Neuronal stem cell (in vitro differentiated cells): Measurements from ENCODE around the gene STEAP2.

Experiments
- DNase-seq: peaks from one replicate; pipeline ENCODE4 v3.0.0-alpha.2; 2013; ENCODE audit warnings: low spot score
- H2AFZ ChIP-seq: one replicate; pipeline ENCODE4 v1.6.1; 2013; ENCODE audit warnings: mild to moderate bottlenecking, low read length, inconsistent platforms
- H2AK5ac ChIP-seq: 2 replicates; pipeline ENCODE4 v1.6.1; 2013; ENCODE audit warnings: low read depth, mild to moderate bottlenecking, inconsistent platforms, low read length, moderate library complexity, mixed read lengths
- H2BK120ac ChIP-seq: 2 replicates; pipeline ENCODE4 v1.6.1; 2013; ENCODE audit warnings: low read depth, mild to moderate bottlenecking, inconsistent platforms, low read length, moderate library complexity, mixed read lengths
- H2BK12ac ChIP-seq: one replicate; pipeline ENCODE4 v1.6.1; 2013; ENCODE audit warnings: low read length, inconsistent platforms
- H2BK15ac ChIP-seq: 2 replicates; pipeline ENCODE4 v1.6.1; 2013; ENCODE audit warnings: mild to moderate bottlenecking, low read length, inconsistent platforms, mixed read lengths
- H2BK5ac ChIP-seq: one replicate; pipeline ENCODE4 v1.6.1; 2013; ENCODE audit warnings: inconsistent platforms, mild to moderate bottlenecking, low read length, moderate library complexity
- H3K14ac ChIP-seq: one replicate; pipeline ENCODE4 v1.6.1; 2013; ENCODE audit warnings: low read length, inconsistent platforms
- H3K18ac ChIP-seq: 2 replicates; pipeline ENCODE4 v1.6.1; 2013; ENCODE audit warnings: low read length, inconsistent platforms
- H3K23ac ChIP-seq: 2 replicates; pipeline ENCODE4 v1.6.1; 2013; ENCODE audit warnings: low read depth, mild to moderate bottlenecking, mixed read lengths, low read length, inconsistent platforms; ENCODE audit not compliant: poor library complexity
- H3K27ac ChIP-seq: replicated peaks from 3 replicates; pipeline ENCODE4 v1.5.1; 2013; ENCODE audit warnings: low read length, inconsistent platforms
- H3K27me3 ChIP-seq, 3 experiments: 2 replicates each; pipeline ENCODE4 v1.6.1; 2013; ENCODE audit warnings: low read length in 3 of 3, mild to moderate bottlenecking in 2 of 3, inconsistent platforms in 1 of 3, low read depth in 1 of 3, mixed read lengths in 1 of 3, moderate library complexity in 1 of 3; ENCODE audit not compliant: control insufficient read depth in 3 of 3, insufficient read depth in 3 of 3
- H3K36me3 ChIP-seq, 2 donors: replicated peaks in 1 of 2; 2 replicates each; pipeline ENCODE4 v1.6.1; 2013; ENCODE audit warnings: low read length in 2 of 2; ENCODE audit not compliant: control insufficient read depth in 2 of 2, insufficient read depth in 2 of 2
- H3K4ac ChIP-seq: 2 replicates; pipeline ENCODE4 v1.6.1; 2013; ENCODE audit warnings: inconsistent platforms, mild to moderate bottlenecking, low read length, moderate library complexity
- H3K4me1 ChIP-seq, 2 donors: 1 replicate in 1 of 2; 2 replicates in 1 of 2; pipeline ENCODE4 v1.6.1; 2013; ENCODE audit warnings: low read length in 2 of 2, low read depth in 1 of 2; ENCODE audit not compliant: control insufficient read depth in 2 of 2, insufficient read depth in 1 of 2
- H3K4me2 ChIP-seq: one replicate; pipeline ENCODE4 v1.6.1; 2013; ENCODE audit warnings: mild to moderate bottlenecking, low read length, inconsistent platforms; ENCODE audit not compliant: insufficient read depth, poor library complexity, severe bottlenecking
- H3K4me3 ChIP-seq, 2 donors: 2 replicates each; pipeline ENCODE4 v1.5.1; 2013; ENCODE audit warnings: low read length in 2 of 2, mild to moderate bottlenecking in 2 of 2, inconsistent platforms in 1 of 2, moderate library complexity in 1 of 2
- H3K79me1 ChIP-seq: one replicate; pipeline ENCODE4 v1.6.1; 2013; ENCODE audit warnings: low read depth, mild to moderate bottlenecking, inconsistent platforms, low read length, moderate library complexity
- H3K9ac ChIP-seq: one replicate; pipeline ENCODE4 v1.6.1; 2013; ENCODE audit warnings: mild to moderate bottlenecking, low read depth, low read length, inconsistent platforms; ENCODE audit not compliant: poor library complexity
- H3K9me3 ChIP-seq, 2 donors: replicated peaks in 1 of 2; 2 replicates each; pipeline versions ENCODE3 to v1.6.1; 2013; ENCODE audit warnings: low read length in 2 of 2, mild to moderate bottlenecking in 2 of 2, inconsistent platforms in 1 of 2, low read depth in 1 of 2, mixed read lengths in 1 of 2, moderate library complexity in 1 of 2; ENCODE audit not compliant: control insufficient read depth in 2 of 2, insufficient read depth in 1 of 2
- H4K8ac ChIP-seq: one replicate; pipeline ENCODE4 v1.6.1; 2013; ENCODE audit warnings: low read depth, mild to moderate bottlenecking, inconsistent platforms, low read length, moderate library complexity
- H4K91ac ChIP-seq: one replicate; pipeline ENCODE4 v1.6.1; 2013; ENCODE audit warnings: low read length, low read depth, mild to moderate bottlenecking, inconsistent platforms; ENCODE audit not compliant: poor library complexity
- WGBS, 2 donors: extraction: QIAGEN DNeasy Blood & Tissue Kit; methylation state at CpG; one replicate each; pipeline ENCODE4 v1.1.7; 2013; ENCODE audit warnings: missing lambda C conversion rate in 2 of 2, mixed read lengths in 1 of 2; ENCODE audit not compliant: insufficient read length in 2 of 2, insufficient replicate concordance in 1 of 2; ENCODE audit errors: extremely low coverage in 2 of 2; 5-methylcytosine and 5-hydroxymethylcytosine counted together

STEAP2 gene

DNA sequence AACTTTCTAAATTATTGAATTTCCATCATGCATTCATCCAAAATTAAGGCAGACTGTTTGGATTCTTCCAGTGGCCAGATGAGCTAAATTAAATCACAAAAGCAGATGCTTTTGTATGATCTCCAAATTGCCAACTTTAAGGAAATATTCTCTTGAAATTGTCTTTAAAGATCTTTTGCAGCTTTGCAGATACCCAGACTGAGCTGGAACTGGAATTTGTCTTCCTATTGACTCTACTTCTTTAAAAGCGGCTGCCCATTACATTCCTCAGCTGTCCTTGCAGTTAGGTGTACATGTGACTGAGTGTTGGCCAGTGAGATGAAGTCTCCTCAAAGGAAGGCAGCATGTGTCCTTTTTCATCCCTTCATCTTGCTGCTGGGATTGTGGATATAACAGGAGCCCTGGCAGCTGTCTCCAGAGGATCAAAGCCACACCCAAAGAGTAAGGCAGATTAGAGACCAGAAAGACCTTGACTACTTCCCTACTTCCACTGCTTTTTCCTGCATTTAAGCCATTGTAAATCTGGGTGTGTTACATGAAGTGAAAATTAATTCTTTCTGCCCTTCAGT is 25.3 kb downstream of the STEAP2 start:
- DNase-seq: no peak
- Histone ChIP-seq H4K91ac (no peak overlapping the region), H3K4me1 (peaks cover 0 to 2% of the 10 kb centered on the region in 2 donors), H3K4me3 (no peak overlapping the region), H3K23ac (no peak overlapping the region), H4K8ac (no peak overlapping the region), H3K27me3 (no peaks in the 10 kb centered on the region), H3K27ac (no peak overlapping the region), H2AFZ (no peak overlapping the region), H3K14ac (no peak overlapping the region), H3K9ac (no peak overlapping the region), H3K18ac (no peak overlapping the region), H3K79me1 (no peaks in the 10 kb centered on the region), H3K9me3 (no peaks in the 10 kb centered on the region), H3K4ac (no peak overlapping the region), H2BK12ac (no peak overlapping the region), H3K4me2 (no peak overlapping the region), H2BK15ac (no peak overlapping the region), H2BK5ac (no peak overlapping the region), H3K36me3 (no peaks in the 10 kb centered on the region), H2BK120ac (no peak overlapping the region), H2AK5ac (no peak overlapping the region)
- WGBS, 2 donors: no CpG with 5 or more reads among the region's 1 CpG

DNA sequence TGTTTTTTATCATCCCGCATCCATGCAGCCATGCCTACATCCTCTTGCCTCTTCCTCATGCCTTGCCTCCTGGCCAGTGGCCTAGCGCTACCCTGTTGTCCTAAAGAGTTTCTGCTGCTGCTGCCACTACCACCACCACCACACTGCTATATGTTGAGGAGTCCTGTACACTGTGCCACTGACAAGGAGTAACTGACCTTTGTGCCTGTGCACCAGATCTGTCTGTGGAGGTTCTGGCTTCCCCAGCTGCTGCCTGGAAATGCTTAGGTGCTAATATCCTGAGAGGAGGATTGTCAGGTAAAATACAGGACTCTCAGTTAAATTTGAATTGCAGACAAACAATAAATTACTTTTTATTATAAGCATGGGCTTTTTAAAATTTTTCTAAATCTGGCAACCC is 26.5 kb downstream of the STEAP2 start:
- no peak for DNase-seq
- no peak overlapping the region for H2BK120ac ChIP-seq
- no peaks in the 10 kb centered on the region for H3K36me3 ChIP-seq
- H3K9me3 ChIP-seq: no peaks in the 10 kb centered on the region
- H3K14ac ChIP-seq: no peak overlapping the region
- no peak overlapping the region for H3K23ac ChIP-seq
- no peaks in the 10 kb centered on the region for H3K79me1 ChIP-seq
- H3K4me3 ChIP-seq: peak overlapping the region in 1 of 2 donors; percentile 55
- H3K4me1 ChIP-seq: peaks cover 2 to 3% of the 10 kb centered on the region in 2 donors
- no peak overlapping the region for H3K4me2 ChIP-seq
- H4K91ac ChIP-seq: no peak overlapping the region
- no peak overlapping the region for H2BK12ac ChIP-seq
- no peak overlapping the region for H3K9ac ChIP-seq
- no peak overlapping the region for H2BK5ac ChIP-seq
- H4K8ac ChIP-seq: no peak overlapping the region
- no peak overlapping the region for H3K27ac ChIP-seq
- H2AFZ ChIP-seq: no peak overlapping the region
- WGBS, 2 donors: no CpG with 5 or more reads among the region's 2 CpGs
- no peak overlapping the region for H3K4ac ChIP-seq
- no peak overlapping the region for H3K18ac ChIP-seq
- no peaks in the 10 kb centered on the region for H3K27me3 ChIP-seq
- H2AK5ac ChIP-seq: no peak overlapping the region
- H2BK15ac ChIP-seq: no peak overlapping the region

DNA sequence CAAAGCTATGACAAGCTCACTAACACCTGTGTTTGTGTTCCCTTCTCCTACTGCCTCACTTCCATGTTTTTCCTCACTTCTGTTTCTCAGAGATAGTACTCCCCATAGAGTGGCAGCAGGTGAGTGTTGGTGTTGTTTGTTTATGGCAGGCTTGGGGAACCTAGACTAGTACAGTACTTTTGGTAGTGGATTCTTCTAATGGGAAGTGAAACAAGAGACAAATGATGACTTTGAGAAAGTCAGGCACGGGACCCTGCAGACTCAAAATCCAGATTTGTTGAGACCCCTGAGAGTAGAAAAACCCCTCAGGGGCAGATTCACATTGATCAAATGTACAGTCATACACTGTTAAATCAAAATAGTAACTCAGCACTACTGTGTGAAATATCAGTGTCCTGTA is 27.0 kb downstream of the STEAP2 start:
- Histone ChIP-seq H3K27me3 (no peaks in the 10 kb centered on the region), H3K79me1 (no peaks in the 10 kb centered on the region), H3K9ac (no peak overlapping the region), H3K14ac (no peak overlapping the region), H3K27ac (no peak overlapping the region), H4K91ac (no peak overlapping the region), H3K23ac (no peak overlapping the region), H2BK5ac (no peak overlapping the region), H3K4me1 (peaks cover 2 to 3% of the 10 kb centered on the region in 2 donors), H2BK15ac (no peak overlapping the region), H3K4me3 (no peak overlapping the region), H3K18ac (no peak overlapping the region), H2AFZ (no peak overlapping the region), H2BK12ac (no peak overlapping the region), H3K4ac (no peak overlapping the region), H3K4me2 (no peak overlapping the region), H4K8ac (no peak overlapping the region), H2AK5ac (no peak overlapping the region), H3K36me3 (no peaks in the 10 kb centered on the region), H3K9me3 (no peaks in the 10 kb centered on the region), H2BK120ac (no peak overlapping the region)
- no CpG with 5 or more reads among the region's 1 CpG for WGBS, 2 donors
- DNase-seq: no peak

DNA sequence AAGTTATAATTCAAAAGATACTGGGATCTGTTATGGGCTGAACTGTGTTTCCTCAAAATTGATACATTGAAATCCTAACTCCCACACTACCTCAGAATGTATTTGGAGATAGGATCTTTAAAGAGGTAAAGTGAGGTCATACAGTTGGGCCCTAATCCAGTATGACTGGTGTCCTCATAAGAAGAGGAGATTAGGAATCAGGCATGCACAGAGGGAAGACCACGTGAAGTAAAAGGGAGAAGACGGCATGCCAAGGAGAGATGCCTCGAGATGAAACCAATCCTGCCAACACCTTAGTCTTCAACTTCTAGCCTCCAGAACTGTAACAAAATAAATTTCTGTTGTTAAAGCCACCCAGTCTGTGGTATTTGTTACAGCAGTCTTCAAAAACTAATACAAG is 27.5 kb downstream of the STEAP2 start:
- Histone ChIP-seq H3K9ac (no peak overlapping the region), H3K27me3 (no peaks in the 10 kb centered on the region), H4K91ac (no peak overlapping the region), H2BK15ac (no peak overlapping the region), H2AK5ac (no peak overlapping the region), H3K18ac (no peak overlapping the region), H2BK120ac (no peak overlapping the region), H3K4me2 (no peak overlapping the region), H2BK5ac (no peak overlapping the region), H3K36me3 (no peaks in the 10 kb centered on the region), H3K27ac (no peak overlapping the region), H4K8ac (no peak overlapping the region), H3K4me3 (no peak overlapping the region), H3K14ac (no peak overlapping the region), H3K9me3 (no peaks in the 10 kb centered on the region), H3K23ac (no peak overlapping the region), H2AFZ (no peak overlapping the region), H3K4me1 (peaks cover 2 to 3% of the 10 kb centered on the region in 2 donors), H2BK12ac (no peak overlapping the region), H3K79me1 (no peaks in the 10 kb centered on the region), H3K4ac (no peak overlapping the region)
- no peak for DNase-seq
- WGBS, 2 donors: no CpG with 5 or more reads among the region's 3 CpGs
